H1 (cell line): ENCODE data around the gene GAREM2. TPM values are rescaled to one million over a fixed set of nuclear protein-coding genes. Genes with fewer than 3 reads are reported as not detected.

ENCODE experiments used
- CTCF ChIP-seq, 3 experiments: IDR thresholded peaks; 1 replicate in 2 of 3; 2 replicates in 1 of 3; pipeline versions ENCODE4 v1.5.1 to v1.6.1; 2011; ENCODE audit warnings: low read length in 3 of 3, mild to moderate bottlenecking in 3 of 3, inconsistent platforms in 2 of 3, low read depth in 1 of 3, moderate library complexity in 1 of 3; ENCODE audit not compliant: insufficient read depth in 1 of 3; ENCODE audit errors: control extremely low read depth in 1 of 3
- HDAC2 ChIP-seq, 2 experiments: fragments of 300-600 bp in 1 of 2; sonication (generic) in 1 of 2; IDR thresholded peaks; 2 replicates each; pipeline ENCODE4 v1.6.1; 2011 to 2012; ENCODE audit warnings: low read depth in 2 of 2, low read length in 2 of 2, mild to moderate bottlenecking in 2 of 2, moderate library complexity in 2 of 2, borderline replicate concordance in 1 of 2, inconsistent platforms in 1 of 2
- POU5F1 ChIP-seq: IDR thresholded peaks from 2 replicates; pipeline ENCODE4 v1.6.1; 2011; ENCODE audit warnings: low read depth, mild to moderate bottlenecking, low read length, moderate library complexity
- RFX5 ChIP-seq: IDR thresholded peaks from 2 replicates; pipeline ENCODE4 v1.6.1; 2011; ENCODE audit warnings: low read depth, low read length, improper control_type of control experiment, borderline replicate concordance
- RNF2 ChIP-seq: fragments of 200-900, 300-1000 bp; sonication (generic); IDR thresholded peaks from 2 replicates; pipeline ENCODE4 v1.7.1; 2016; ENCODE audit warnings: borderline replicate concordance, low read depth, mild to moderate bottlenecking, antibody characterized with exemption, low read length; ENCODE audit not compliant: poor library complexity, severe bottlenecking; ENCODE audit errors: missing control alignments
- SAP30 ChIP-seq: fragments of 300-600 bp; sonication (generic); IDR thresholded peaks from 2 replicates; pipeline ENCODE4 v1.7.1; 2012; ENCODE audit warnings: low read length, moderate library complexity, mild to moderate bottlenecking, inconsistent platforms; ENCODE audit not compliant: insufficient read depth, insufficient replicate concordance
- USF2 ChIP-seq: IDR thresholded peaks from 2 replicates; pipeline ENCODE4 v1.6.1; 2011; ENCODE audit warnings: low read length, improper control_type of control experiment
- polyA plus RNA-seq, 7 experiments: library from polyadenylated mRNA; depleted of rRNA in 3 of 7; stranded (reverse) in 5 of 7; unstranded in 2 of 7; fragments of >200 nt in 5 of 7; fragments of 200-250 nt in 2 of 7; gene quantifications; 1 replicate in 5 of 7; 2 replicates in 1 of 7; 4 replicates in 1 of 7; pipeline versions ENCODE4 v1.2.1 to v1.2.3, GENCODE V29; 2011 to 2013; ENCODE audit warnings: missing spikeins in 2 of 7, mixed read lengths in 2 of 7
- total RNA-seq: library from RNA; stranded (reverse); fragmentation: NEBNext Ultra II Directional; extraction: Animal tissue kit (Norgen Biotek cat#: 25700); gene quantifications from 2 replicates; pipeline ENCODE4 v1.2.1, GENCODE V29; 2021

The GAREM2 gene
- total and polyA plus RNA-seq, 2 of the 8 experiments (the other 6 are each of a cell fraction or from before 2014, with no cell fraction given): 19.9 TPM

GRCh38 chr2:26216587-26216986, 43.7 kb downstream of the GAREM2 start (continued):
- TF ChIP-seq RFX5: no peak
- TF ChIP-seq CTCF (IDR thresholded peaks at IDR 0.05; ENCODE audit: control extremely low read depth in 1 of 3, insufficient read depth in 1 of 3, low read depth in 1 of 3, low read length in 3 of 3): no peak
- no peak for TF ChIP-seq POU5F1
- TF ChIP-seq USF2: no peak
- no peak for TF ChIP-seq SAP30
- no peak for TF ChIP-seq HDAC2 (IDR thresholded peaks at IDR 0.05; ENCODE audit: borderline replicate concordance in 1 of 2, low read depth in 2 of 2, low read length in 2 of 2)
- no peak for TF ChIP-seq RNF2
